Lower leg skin (tissue), 4 donors: ENCODE data around the gene LRBA. TPM values are rescaled to one million over a fixed set of nuclear protein-coding genes. Genes with fewer than 3 reads are reported as not detected.

Experiments used
- DNase-seq, 2 donors: peaks; one replicate each; pipeline ENCODE4 v3.0.0-alpha.2; 2019; ENCODE audit warnings: low spot score in 2 of 2
- H3K4me3 ChIP-seq: fragments of 200-600 bp; sonication (generic); 2 replicates; pipeline ENCODE4 v1.5.1; 2017; ENCODE audit warnings: mild to moderate bottlenecking, low read depth; ENCODE audit not compliant: poor library complexity, severe bottlenecking
- POLR2A ChIP-seq, 2 donors: fragments of 450-650 bp; IDR thresholded peaks; one replicate each; pipeline ENCODE4 v1.6.1; 2016 to 2017; ENCODE audit warnings: antibody characterized with exemption in 2 of 2, mild to moderate bottlenecking in 1 of 2, moderate library complexity in 1 of 2
- WGBS, 2 donors: methylation state at CpG; one replicate each; pipeline ENCODE4 v1.1.5; 2018; 5-methylcytosine and 5-hydroxymethylcytosine counted together
- intact Hi-C: fragments of 100-400 bp; cut with DNase I; formaldehyde crosslinking; loops from one replicate; pipeline ENCODE4 v1.15.0; 2023; ENCODE audit warnings: low total_unique reads
- total RNA-seq, 4 donors: library from RNA; depleted of rRNA; stranded (reverse); fragments of >200 nt; gene quantifications; one replicate each; pipeline ENCODE4 v1.1.0, GENCODE V29; 2016
- TF ChIP-seq, protein P1 (sequence below), 3 donors: fragments of 450-650 bp; IDR thresholded peaks; one replicate each; pipeline ENCODE4 v1.5.1; 2016; ENCODE audit warnings: antibody characterized with exemption in 3 of 3, mild to moderate bottlenecking in 3 of 3, moderate library complexity in 2 of 3

The LRBA gene
- total RNA-seq, 4 donors from 2014 or later, result 71.9 to 86.8 (median 75.0) TPM

DNA sequence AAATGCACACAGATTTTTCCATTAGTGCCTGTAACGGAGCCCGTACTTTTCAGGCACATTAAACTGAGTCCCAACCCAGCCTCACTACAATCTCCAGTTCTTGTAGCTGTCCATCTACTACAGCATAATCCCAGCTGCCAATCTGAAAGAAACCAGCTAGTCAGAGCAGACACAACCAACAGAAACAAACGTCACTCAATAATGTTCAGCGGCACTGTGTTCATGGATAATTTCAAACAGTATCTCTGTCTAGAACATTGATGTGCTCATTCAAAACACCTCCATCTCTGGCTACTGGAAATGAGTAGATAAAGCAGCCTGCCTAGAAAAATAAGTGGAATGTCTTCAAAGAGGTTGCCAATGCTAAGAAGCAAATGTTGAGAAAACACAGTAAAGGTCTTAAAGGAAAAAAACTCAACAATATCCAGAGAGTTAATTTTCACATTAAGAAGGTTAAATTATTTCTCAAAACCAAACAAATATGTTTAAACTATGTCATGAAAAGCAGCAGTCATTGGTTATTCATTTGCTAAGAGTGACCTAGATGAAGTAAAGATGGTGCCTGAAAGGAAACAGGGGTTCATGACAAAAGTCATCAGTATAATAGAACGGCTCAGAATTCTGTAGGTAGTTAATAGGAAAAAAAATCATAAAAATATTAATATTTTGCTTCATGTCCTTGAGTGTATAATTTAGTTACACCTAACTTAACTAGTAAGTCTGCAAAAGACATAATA is 678.2 kb downstream of the LRBA start:
- DNase-seq, result no peak
- 92 to 93% methylated on average over 5 of the region's 5 CpGs for WGBS, 2 donors
- intact Hi-C loops, result no loop called here
- TF ChIP-seq, protein P1, sequence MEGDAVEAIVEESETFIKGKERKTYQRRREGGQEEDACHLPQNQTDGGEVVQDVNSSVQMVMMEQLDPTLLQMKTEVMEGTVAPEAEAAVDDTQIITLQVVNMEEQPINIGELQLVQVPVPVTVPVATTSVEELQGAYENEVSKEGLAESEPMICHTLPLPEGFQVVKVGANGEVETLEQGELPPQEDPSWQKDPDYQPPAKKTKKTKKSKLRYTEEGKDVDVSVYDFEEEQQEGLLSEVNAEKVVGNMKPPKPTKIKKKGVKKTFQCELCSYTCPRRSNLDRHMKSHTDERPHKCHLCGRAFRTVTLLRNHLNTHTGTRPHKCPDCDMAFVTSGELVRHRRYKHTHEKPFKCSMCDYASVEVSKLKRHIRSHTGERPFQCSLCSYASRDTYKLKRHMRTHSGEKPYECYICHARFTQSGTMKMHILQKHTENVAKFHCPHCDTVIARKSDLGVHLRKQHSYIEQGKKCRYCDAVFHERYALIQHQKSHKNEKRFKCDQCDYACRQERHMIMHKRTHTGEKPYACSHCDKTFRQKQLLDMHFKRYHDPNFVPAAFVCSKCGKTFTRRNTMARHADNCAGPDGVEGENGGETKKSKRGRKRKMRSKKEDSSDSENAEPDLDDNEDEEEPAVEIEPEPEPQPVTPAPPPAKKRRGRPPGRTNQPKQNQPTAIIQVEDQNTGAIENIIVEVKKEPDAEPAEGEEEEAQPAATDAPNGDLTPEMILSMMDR (IDR thresholded peaks at IDR 0.05), result no peak
- TF ChIP-seq POLR2A (IDR thresholded peaks at IDR 0.05), result no peak
- no peak overlapping the region for H3K4me3 ChIP-seq

DNA sequence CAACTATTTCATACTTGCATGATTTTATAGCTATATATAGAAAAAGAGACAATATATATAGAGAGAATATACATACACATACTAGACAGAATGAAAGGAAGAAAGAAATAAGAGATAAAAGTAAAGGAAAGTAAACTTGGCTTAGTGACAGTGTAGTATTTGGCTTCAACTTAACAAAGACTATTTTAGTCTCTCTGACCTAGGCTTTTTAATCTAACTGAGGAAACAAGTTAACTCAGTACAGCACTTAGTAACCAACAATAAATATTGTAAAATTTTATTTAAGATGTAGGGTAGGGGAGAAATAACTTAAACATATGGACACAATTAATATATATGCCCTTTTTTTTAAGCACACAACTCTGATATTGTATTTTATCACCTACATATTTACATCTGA is 682.1 kb downstream of the LRBA start:
- no peak for DNase-seq
- intact Hi-C loops, result no loop called here
- TF ChIP-seq, protein P1 (IDR thresholded peaks at IDR 0.05), result no peak
- no peak for TF ChIP-seq POLR2A (IDR thresholded peaks at IDR 0.05)
- no peak overlapping the region for H3K4me3 ChIP-seq

DNA sequence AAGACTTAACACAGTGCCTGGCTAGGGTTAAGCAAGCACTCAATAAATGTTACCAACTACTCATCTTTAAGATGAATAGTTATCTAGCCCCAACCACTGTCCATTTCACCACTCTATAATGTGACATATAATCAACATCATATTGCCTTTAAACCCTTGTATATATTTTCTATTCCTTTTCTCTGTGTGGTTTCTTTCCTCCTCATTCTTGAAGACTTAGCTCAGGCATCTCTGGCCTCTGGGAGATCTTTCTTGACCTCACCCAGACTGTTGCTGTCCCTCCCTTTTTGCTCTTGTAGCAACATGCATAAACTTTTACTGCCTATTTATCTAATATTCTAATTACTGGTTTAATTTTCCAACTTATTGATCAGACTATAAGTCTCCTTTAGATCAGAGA is 683.0 kb downstream of the LRBA start:
- TF ChIP-seq POLR2A (IDR thresholded peaks at IDR 0.05), result no peak
- TF ChIP-seq, protein P1 (IDR thresholded peaks at IDR 0.05), result no peak
- H3K4me3 ChIP-seq, result no peak overlapping the region
- intact Hi-C loops, result no loop called here
- DNase-seq, result no peak

DNA sequence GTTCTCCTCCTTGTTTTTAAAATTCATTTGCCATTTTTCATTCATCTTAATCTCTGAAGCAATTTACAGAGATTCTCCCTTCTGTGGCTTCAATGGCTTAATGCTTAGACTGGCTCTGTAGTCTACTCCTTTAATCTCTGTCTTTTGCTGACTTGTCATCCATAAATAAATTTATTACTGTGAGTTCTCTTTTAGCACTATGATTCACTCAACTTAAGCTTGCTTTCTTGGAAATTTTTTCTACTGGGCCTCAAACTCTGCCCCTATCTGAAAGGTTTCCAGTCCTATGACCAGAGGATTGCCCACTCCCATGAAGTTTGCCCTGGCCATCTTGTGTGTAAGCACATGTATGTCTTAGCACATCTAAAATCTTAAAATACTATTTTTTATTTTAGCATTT is 685.7 kb downstream of the LRBA start:
- H3K4me3 ChIP-seq, result no peak overlapping the region
- intact Hi-C loops, result no loop called here
- no peak for TF ChIP-seq POLR2A (IDR thresholded peaks at IDR 0.05)
- TF ChIP-seq, protein P1 (IDR thresholded peaks at IDR 0.05), result no peak
- no peak for DNase-seq

DNA sequence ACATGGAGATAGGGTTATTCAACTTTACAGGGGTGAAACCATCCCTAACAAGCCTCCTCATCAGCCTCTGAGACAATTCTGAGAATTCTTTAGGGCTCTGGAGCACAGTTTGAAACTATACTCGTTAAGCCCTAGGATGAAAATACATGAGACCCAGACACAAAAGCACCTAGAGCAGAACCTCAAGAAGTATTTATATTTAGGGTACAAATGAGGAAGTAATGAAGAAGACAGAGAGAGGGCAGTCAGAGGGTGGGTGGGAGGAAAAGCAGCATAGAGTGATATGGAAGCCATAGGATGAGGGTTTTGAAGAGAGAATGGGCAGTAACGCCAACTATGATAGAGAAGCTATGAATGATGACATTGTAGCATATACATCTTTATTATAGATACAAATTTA is 686.6 kb downstream of the LRBA start:
- no peak for TF ChIP-seq POLR2A (IDR thresholded peaks at IDR 0.05)
- TF ChIP-seq, protein P1 (IDR thresholded peaks at IDR 0.05), result no peak
- WGBS, 2 donors, result 90 to 92% methylated on average over 2 of the region's 2 CpGs
- DNase-seq, result no peak
- H3K4me3 ChIP-seq, result no peak overlapping the region
- intact Hi-C loops, result no loop called here

DNA sequence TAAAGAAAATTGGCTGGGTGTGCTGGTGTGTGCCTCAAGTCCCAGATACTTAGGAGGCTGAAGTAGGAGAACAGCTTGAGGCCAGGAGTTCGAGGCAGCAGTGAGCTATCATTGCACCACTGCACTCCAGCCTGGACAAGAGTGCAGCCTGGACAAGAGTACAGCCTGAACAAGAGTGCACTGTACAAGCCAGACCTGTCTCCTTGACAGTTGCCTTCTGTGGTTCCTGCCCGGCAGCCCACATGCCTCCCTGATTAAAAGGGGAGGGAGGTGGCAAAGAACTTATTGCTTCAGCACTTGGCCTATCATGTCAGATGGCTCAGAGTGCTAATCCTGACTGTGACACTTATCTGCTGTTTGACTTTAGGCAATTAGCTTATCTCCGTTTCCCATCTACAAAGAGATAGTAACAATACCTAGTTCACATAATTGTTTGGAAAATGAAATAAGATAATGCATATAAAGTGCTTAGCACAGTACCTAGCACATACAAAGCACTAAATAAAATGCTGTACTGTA is 687.8 kb downstream of the LRBA start:
- WGBS, 2 donors, result 89 to 90% methylated on average over 3 of the region's 3 CpGs
- no peak overlapping the region for H3K4me3 ChIP-seq
- DNase-seq, result no peak
- intact Hi-C loops, result no loop called here
- no peak for TF ChIP-seq POLR2A (IDR thresholded peaks at IDR 0.05)
- TF ChIP-seq, protein P1 (IDR thresholded peaks at IDR 0.05), result no peak
